ENCODE data around the gene SLC35F6. TPM values are rescaled to one million over a fixed set of nuclear protein-coding genes. Genes with fewer than 3 reads are reported as not detected.

Gene SLC35F6
- total and polyA plus RNA-seq, 9 of the 15 experiments (the other 6 are each of a cell fraction or from before 2014, with no cell fraction given), result 11.9 to 47.3 (median 22.5) TPM

- no peak overlapping the region for H3K4me2 ChIP-seq (ENCODE audit: insufficient read depth, low read length)
- no peaks in the 10 kb centered on the region for H4K20me1 ChIP-seq (replicated peaks; ENCODE audit: control insufficient read depth, insufficient read depth, low read length)
- ATAC-seq (no peak), FAIRE-seq (no peak), DNase-seq (ENCODE audit: extremely low read depth in 1 of 4, low spot score in 3 of 4) (no peak)
- TF ChIP-seq MXD1 (CRISPR knock-in tag; IDR thresholded peaks at IDR 0.05; ENCODE audit: borderline replicate concordance, poor library complexity, severe bottlenecking), result no peak
- TF ChIP-seq RREB1 (CRISPR knock-in tag; IDR thresholded peaks at IDR 0.05), result no peak
- no peak for TF ChIP-seq KDM4B (IDR thresholded peaks at IDR 0.05; ENCODE audit: borderline replicate concordance in 2 of 2, low read depth in 1 of 2)
- TF ChIP-seq FOS (IDR thresholded peaks at IDR 0.05; ENCODE audit: extremely low read depth, insufficient read length), result no peak
- TF ChIP-seq JUND (IDR thresholded peaks at IDR 0.05; ENCODE audit: borderline replicate concordance, low read depth, low read length), result no peak
- no peak for TF ChIP-seq JUND (tag; IDR thresholded peaks at IDR 0.05; ENCODE audit: borderline replicate concordance, low read depth, low read length)
- no peak for TF ChIP-seq FOXA1 (IDR thresholded peaks at IDR 0.05; ENCODE audit: borderline replicate concordance)
- TF ChIP-seq ZNF133 (CRISPR knock-in tag; IDR thresholded peaks at IDR 0.05), result no peak
- no peak for TF ChIP-seq ZNF41 (CRISPR knock-in tag; conservative IDR thresholded peaks at IDR 0.05)
- no peak for TF ChIP-seq MEF2D (tag; conservative IDR thresholded peaks at IDR 0.05; ENCODE audit: low read depth)
- no peak for TF ChIP-seq U2AF1 (optimal IDR thresholded peaks at IDR 0.05; ENCODE audit: low read depth, low read length)
- TF ChIP-seq ZBTB49 (CRISPR knock-in tag; IDR thresholded peaks at IDR 0.05; ENCODE audit: borderline replicate concordance), result no peak
- H3K36me3 ChIP-seq (ENCODE audit: control insufficient read depth, insufficient read depth, low read length), result no peaks in the 10 kb centered on the region
- H3K9me1 ChIP-seq (ENCODE audit: control insufficient read depth, insufficient read depth, low read length), result no peaks in the 10 kb centered on the region
- 7% methylated on average over 3 of the region's 3 CpGs for WGBS (ENCODE audit: insufficient coverage, low coverage, missing lambda C conversion rate)
- no peaks in the 10 kb centered on the region for H3K79me2 ChIP-seq (ENCODE audit: control insufficient read depth, insufficient read depth, low read length)
- POLR2A ChIA-PET, result interaction anchor here (1.0 kb wide), 1 partner anchor 13 kb away, joined by 3 read pairs; no protein-coding TSS in a partner anchor
- H3K27ac ChIP-seq (ENCODE audit: extremely low read depth, low read depth, low read length), result no peak overlapping the region
- no peak overlapping the region for H2AFZ ChIP-seq (ENCODE audit: low read depth, low read length)
- peaks cover under 1 to 24% of the 10 kb centered on the region in 2 experiments; a peak in 4 of 5 replicates for H3K27me3 ChIP-seq (ENCODE audit: control insufficient read depth in 2 of 2, insufficient read depth in 2 of 2, low read length in 2 of 2)
- no peaks in the 10 kb centered on the region for H3K9me3 ChIP-seq (replicated peaks; ENCODE audit: control insufficient read depth, insufficient read depth, low read depth, low read length)
- BruUV-seq (replicated peaks), result no TSS peak
- intact Hi-C loops (cut with micrococcal nuclease), result no loop called here
- no peak overlapping the region for H3K4me3 ChIP-seq
- in situ Hi-C loops (cut with MboI), result no loop called here
- peaks cover 0 to 10% of the 10 kb centered on the region in 2 experiments; a peak in 2 of 5 replicates for H3K4me1 ChIP-seq (replicated peaks in 1 of 2; ENCODE audit: control insufficient read depth in 2 of 2, insufficient read depth in 2 of 2, low read length in 2 of 2)
- H3K9ac ChIP-seq (ENCODE audit: insufficient read depth in 1 of 2, low read depth in 2 of 2, low read length in 2 of 2), result no peak overlapping the region
- CTCF ChIA-PET (ENCODE audit: low intra/inter-chr PET ratio), result no interaction called here
Observed at GRCh38 chr2:26716340-26716739, 47.7 kb upstream of the SLC35F6 start.

All from K562 (cell line).